Measurements from ENCODE around the gene BAIAP3.

GRCh38 chr16:1387331-1387730, 53.9 kb downstream of the BAIAP3 start:
- TF ChIP-seq EZH2phosphoT487 (IDR thresholded peaks at IDR 0.05; ENCODE audit: insufficient read depth, low read depth) (no peak), EZH2 (IDR thresholded peaks at IDR 0.05; ENCODE audit: insufficient read depth, poor library complexity, severe bottlenecking) (no peak)
